ENCODE results near the gene MACF1.

GRCh38 chr1:39489567-39490239 is 285.2 kb downstream of the MACF1 start:
- no peak for TF ChIP-seq CTCF (IDR thresholded peaks at IDR 0.05)
- no peak for TF ChIP-seq POLR2AphosphoS5 (IDR thresholded peaks at IDR 0.05)
- no peak for TF ChIP-seq POLR2A (IDR thresholded peaks at IDR 0.05)
- no peak for TF ChIP-seq EP300 (IDR thresholded peaks at IDR 0.05)
